ENCODE results near the gene ZPR1.
"Not testable (repeated sequence)": the region's sequence is repeated elsewhere in the genome, so short reads cannot be mapped to it uniquely, and the experiment has no call there.

ZPR1 gene

GRCh38 chr11:116825434-116825833 lies 37.6 kb upstream of the ZPR1 start:
- no peak for DNase-seq

GRCh38 chr11:116823031-116823843 lies 35.4 kb upstream of the ZPR1 start, which contains the start of gene APOA4:
Gene APOA4 (minus strand): TSS chr11:116823304. CDS start chr11:116823191, 113 bp downstream.
- DNase-seq, result no peak

GRCh38 chr11:116822575-116822974 lies 34.8 kb upstream of the ZPR1 start:
- DNase-seq, result no peak

GRCh38 chr11:116821050-116821918 lies 33.5 kb upstream of the ZPR1 start:
- DNase-seq, result no peak

GRCh38 chr11:116819049-116819448 lies 31.2 kb upstream of the ZPR1 start:
- DNase-seq, result no peak

- DNase-seq, result no peak
Observed at GRCh38 chr11:116814502-116814901, 26.7 kb upstream of the ZPR1 start.

- no peak for DNase-seq
Observed at GRCh38 chr11:116813781-116814471, 26.1 kb upstream of the ZPR1 start.

GRCh38 chr11:116813170-116813569 lies 25.3 kb upstream of the ZPR1 start:
- DNase-seq, result no peak

GRCh38 chr11:116812109-116812508 lies 24.3 kb upstream of the ZPR1 start:
- DNase-seq, result no peak

- no peak for DNase-seq
Observed at GRCh38 chr11:116811194-116811593, 23.4 kb upstream of the ZPR1 start.

GRCh38 chr11:116808262-116809175 lies 20.7 kb upstream of the ZPR1 start:
- no peak for DNase-seq

- DNase-seq, result no peak
Observed at GRCh38 chr11:116807601-116808261, 19.9 kb upstream of the ZPR1 start.

GRCh38 chr11:116804001-116804400 lies 16.2 kb upstream of the ZPR1 start:
- no peak for DNase-seq

GRCh38 chr11:116801662-116802061 lies 13.8 kb upstream of the ZPR1 start:
- not testable (repeated sequence) for DNase-seq

- no peak for DNase-seq
Observed at GRCh38 chr11:116800610-116801009, 12.8 kb upstream of the ZPR1 start.

GRCh38 chr11:116798368-116798767 lies 10.5 kb upstream of the ZPR1 start:
- no peak for DNase-seq

- no peak for DNase-seq
Observed at GRCh38 chr11:116797816-116798215, 10.0 kb upstream of the ZPR1 start.

GRCh38 chr11:116796548-116796947 lies 8.7 kb upstream of the ZPR1 start:
- DNase-seq, result no peak

GRCh38 chr11:116794851-116795250 lies 7.0 kb upstream of the ZPR1 start:
- DNase-seq, result no peak

GRCh38 chr11:116793772-116794097 lies 5.9 kb upstream of the ZPR1 start:
- no peak for DNase-seq

Data from hypothalamus (tissue), 51 donors.